Activated B cell treated with CpG ODN at 0.5 μM for 24 hours (primary cell): ENCODE results near the gene DMAC1. TPM values are rescaled to one million over a fixed set of nuclear protein-coding genes. Genes with fewer than 3 reads are reported as not detected.

Experiments used
- ATAC-seq: fragments of 200-7000 bp; cut with Tn5 transposase; one replicate; pipeline ENCODE4 v1.10.0; 2021; ENCODE audit warnings: low read depth, mild to moderate bottlenecking, moderate library complexity
- CTCF ChIA-PET: fragments of 350-600 bp; sonication (Branson Sonifier 250); formaldehyde crosslinking; loops from one replicate; lab custom pipeline; 2021; ENCODE audit warnings: antibody characterized with exemption; lab: Charles Lee
- POLR2A ChIA-PET: fragments of 350-600 bp; sonication (Branson Sonifier 250); formaldehyde crosslinking; loops from one replicate; lab custom pipeline; 2021; ENCODE audit warnings: antibody characterized with exemption; lab: Charles Lee
- DNase-seq: peaks from one replicate; pipeline ENCODE4 v3.0.0; 2022
- H3K27ac Mint-ChIP-seq: one replicate; pipeline ENCODE4 v1.8.0; 2020; ENCODE audit warnings: mixed read lengths
- H3K27me3 Mint-ChIP-seq: one replicate; pipeline ENCODE4 v1.8.0; 2021; ENCODE audit warnings: mixed read lengths
- H3K36me3 Mint-ChIP-seq: one replicate; pipeline ENCODE4 v1.8.0; 2021; ENCODE audit warnings: low read depth, mixed read lengths
- H3K4me1 Mint-ChIP-seq: one replicate; pipeline ENCODE4 v1.8.0; 2021; ENCODE audit warnings: mixed read lengths
- H3K4me3 Mint-ChIP-seq: one replicate; pipeline ENCODE4 v1.8.0; 2020; ENCODE audit warnings: mild to moderate bottlenecking, mixed read lengths
- H3K9me3 Mint-ChIP-seq: one replicate; pipeline ENCODE4 v1.8.0; 2020; ENCODE audit warnings: mixed read lengths
- CTCF ChIP-seq: fragments of 200-600 bp; IDR thresholded peaks from one replicate; pipeline ENCODE4 v1.8.0; 2022; ENCODE audit warnings: antibody characterized with exemption, mild to moderate bottlenecking
- intact Hi-C: fragments of 100-400 bp; cut with micrococcal nuclease; formaldehyde crosslinking; loops from one replicate; pipeline ENCODE4 v1.15.1; 2024
- total RNA-seq: library from RNA; stranded (reverse); gene quantifications from 2 replicates; pipeline ENCODE4 v1.2.3, GENCODE V29; 2022

Gene DMAC1
- total RNA-seq, 1 donor from 2014 or later, result 44.0 TPM

GRCh38 chr9:7780261-7780988, 19.2 kb downstream of the DMAC1 start:
- CTCF ChIA-PET, result no interaction called here
- Mint-ChIP-seq H3K4me1 (no peaks in the 10 kb centered on the region), H3K9me3 (no peaks in the 10 kb centered on the region), H3K27me3 (no peaks in the 10 kb centered on the region), H3K36me3 (no peaks in the 10 kb centered on the region), H3K4me3 (no peak overlapping the region), H3K27ac (no peak overlapping the region)
- intact Hi-C loops, result no loop called here
- TF ChIP-seq CTCF, result no peak
- ATAC-seq, result no peak
- no peak for DNase-seq
- POLR2A ChIA-PET, result no interaction called here

- no peak for ATAC-seq
- POLR2A ChIA-PET, result no interaction called here
Measured at GRCh38 chr9:7778851-7779600, 20.6 kb downstream of the DMAC1 start.

GRCh38 chr9:7777771-7778170, 21.8 kb downstream of the DMAC1 start:
- H3K27me3 Mint-ChIP-seq, result no peaks in the 10 kb centered on the region
- no peak overlapping the region for H3K4me3 Mint-ChIP-seq
- intact Hi-C loops, result no loop called here
- H3K36me3 Mint-ChIP-seq, result no peaks in the 10 kb centered on the region
- CTCF ChIA-PET, result no interaction called here
- DNase-seq, result no peak
- H3K9me3 Mint-ChIP-seq, result no peaks in the 10 kb centered on the region
- no peak for TF ChIP-seq CTCF
- POLR2A ChIA-PET, result no interaction called here
- H3K4me1 Mint-ChIP-seq, result no peaks in the 10 kb centered on the region
- no peak for ATAC-seq
- H3K27ac Mint-ChIP-seq, result no peak overlapping the region

More at GRCh38 chr9:7778851-7779600, 20.6 kb downstream of the DMAC1 start:
- Mint-ChIP-seq H3K9me3 (no peaks in the 10 kb centered on the region), H3K36me3 (no peaks in the 10 kb centered on the region), H3K4me1 (no peaks in the 10 kb centered on the region), H3K27ac (no peak overlapping the region), H3K27me3 (no peaks in the 10 kb centered on the region), H3K4me3 (no peak overlapping the region)
- intact Hi-C loops, result no loop called here
- DNase-seq, result no peak
- no peak for TF ChIP-seq CTCF
- CTCF ChIA-PET, result no interaction called here

- H3K27me3 Mint-ChIP-seq, result peaks cover 22% of the 10 kb centered on the region
- no peak overlapping the region for H3K27ac Mint-ChIP-seq
- no peaks in the 10 kb centered on the region for H3K4me1 Mint-ChIP-seq
- ChIA-PET CTCF (no interaction called here), POLR2A (no interaction called here)
- TF ChIP-seq CTCF, result no peak
- ATAC-seq (no peak), DNase-seq (no peak)
- H3K9me3 Mint-ChIP-seq, result peaks cover 4% of the 10 kb centered on the region
- H3K4me3 Mint-ChIP-seq, result no peak overlapping the region
- no peaks in the 10 kb centered on the region for H3K36me3 Mint-ChIP-seq
- intact Hi-C loops, result no loop called here
Measured at GRCh38 chr9:7770111-7770510, 29.5 kb downstream of the DMAC1 start.

- ATAC-seq (no peak), DNase-seq (no peak)
- ChIA-PET CTCF (no interaction called here), POLR2A (no interaction called here)
- Mint-ChIP-seq H3K27ac (no peak overlapping the region), H3K4me1 (peaks cover 5% of the 10 kb centered on the region), H3K9me3 (peaks cover 10% of the 10 kb centered on the region), H3K4me3 (no peak overlapping the region), H3K27me3 (peaks cover 3% of the 10 kb centered on the region), H3K36me3 (no peaks in the 10 kb centered on the region)
- no peak for TF ChIP-seq CTCF
- intact Hi-C loops, result no loop called here
Measured at GRCh38 chr9:7762600-7762999, 37.0 kb downstream of the DMAC1 start.
